Retinal pigment epithelial cell (primary cell): ENCODE measurements around the gene TNFRSF13B.

Experiments used
- DNase-seq: peaks from one replicate; pipeline ENCODE4 v3.0.0-alpha.2; 2010; ENCODE audit warnings: low read depth
- H3K4me3 ChIP-seq: 2 replicates; pipeline ENCODE4 v1.5.1; 2011; ENCODE audit warnings: mild to moderate bottlenecking, low read length, control low read depth, moderate library complexity
- TF ChIP-seq, protein P1 (sequence below): conservative IDR thresholded peaks from 2 replicates; pipeline ENCODE4 v1.5.1; 2011; ENCODE audit warnings: low read depth, low read length, control low read depth, inconsistent platforms

TNFRSF13B gene

GRCh38 chr17:16932611-16933010, 39.3 kb downstream of the TNFRSF13B start:
- DNase-seq: no peak
- H3K4me3 ChIP-seq: no peak overlapping the region
- TF ChIP-seq, protein P1, sequence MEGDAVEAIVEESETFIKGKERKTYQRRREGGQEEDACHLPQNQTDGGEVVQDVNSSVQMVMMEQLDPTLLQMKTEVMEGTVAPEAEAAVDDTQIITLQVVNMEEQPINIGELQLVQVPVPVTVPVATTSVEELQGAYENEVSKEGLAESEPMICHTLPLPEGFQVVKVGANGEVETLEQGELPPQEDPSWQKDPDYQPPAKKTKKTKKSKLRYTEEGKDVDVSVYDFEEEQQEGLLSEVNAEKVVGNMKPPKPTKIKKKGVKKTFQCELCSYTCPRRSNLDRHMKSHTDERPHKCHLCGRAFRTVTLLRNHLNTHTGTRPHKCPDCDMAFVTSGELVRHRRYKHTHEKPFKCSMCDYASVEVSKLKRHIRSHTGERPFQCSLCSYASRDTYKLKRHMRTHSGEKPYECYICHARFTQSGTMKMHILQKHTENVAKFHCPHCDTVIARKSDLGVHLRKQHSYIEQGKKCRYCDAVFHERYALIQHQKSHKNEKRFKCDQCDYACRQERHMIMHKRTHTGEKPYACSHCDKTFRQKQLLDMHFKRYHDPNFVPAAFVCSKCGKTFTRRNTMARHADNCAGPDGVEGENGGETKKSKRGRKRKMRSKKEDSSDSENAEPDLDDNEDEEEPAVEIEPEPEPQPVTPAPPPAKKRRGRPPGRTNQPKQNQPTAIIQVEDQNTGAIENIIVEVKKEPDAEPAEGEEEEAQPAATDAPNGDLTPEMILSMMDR: no peak

- DNase-seq: no peak
- H3K4me3 ChIP-seq: no peak overlapping the region
- TF ChIP-seq, protein P1: no peak
Measured at GRCh38 chr17:16932156-16932555, 39.8 kb downstream of the TNFRSF13B start.

DNA sequence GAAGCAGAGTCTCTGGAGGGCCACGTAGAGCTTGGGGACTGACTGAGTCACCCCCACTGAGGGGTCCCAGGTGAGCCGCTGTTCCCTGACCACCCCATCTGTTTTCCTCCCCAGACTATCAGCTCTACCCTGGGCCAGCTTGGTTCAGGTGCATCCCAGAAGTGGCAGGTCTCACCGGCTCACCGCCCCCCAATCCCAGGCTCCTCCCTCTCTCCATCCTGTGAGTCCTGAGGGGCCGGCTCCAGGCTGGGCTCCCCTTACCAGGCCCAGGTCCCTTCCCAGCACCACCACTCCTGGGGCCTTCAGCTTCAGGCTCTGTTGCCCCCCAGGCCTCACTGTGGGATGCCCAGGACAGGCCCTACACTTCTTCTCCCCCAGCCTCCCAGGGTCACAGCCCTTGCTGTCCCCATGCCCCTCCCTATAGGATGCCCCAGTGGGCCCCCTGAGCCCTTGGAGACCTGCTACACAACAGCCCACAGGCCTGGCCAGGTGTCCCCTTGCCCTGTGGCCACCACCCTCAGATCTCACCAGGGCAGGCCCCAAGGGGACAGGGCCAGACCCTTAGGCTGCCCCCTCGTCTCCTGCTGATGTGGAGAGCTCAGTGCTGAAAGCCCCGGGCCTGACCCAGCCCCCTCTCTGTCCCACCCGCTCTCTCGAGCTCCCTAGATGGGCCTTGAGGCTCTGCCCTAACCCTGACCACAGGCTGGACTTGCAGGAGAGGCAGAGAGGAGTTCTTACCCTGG, 40.4 kb downstream of the TNFRSF13B start:
- DNase-seq: no peak
- TF ChIP-seq, protein P1: no peak
- no peak overlapping the region for H3K4me3 ChIP-seq

GRCh38 chr17:16930571-16931317, 41.2 kb downstream of the TNFRSF13B start:
- no peak for DNase-seq
- TF ChIP-seq, protein P1: no peak
- no peak overlapping the region for H3K4me3 ChIP-seq

GRCh38 chr17:16929757-16930520, 42.0 kb downstream of the TNFRSF13B start:
- DNase-seq: no peak
- TF ChIP-seq, protein P1: no peak

DNA sequence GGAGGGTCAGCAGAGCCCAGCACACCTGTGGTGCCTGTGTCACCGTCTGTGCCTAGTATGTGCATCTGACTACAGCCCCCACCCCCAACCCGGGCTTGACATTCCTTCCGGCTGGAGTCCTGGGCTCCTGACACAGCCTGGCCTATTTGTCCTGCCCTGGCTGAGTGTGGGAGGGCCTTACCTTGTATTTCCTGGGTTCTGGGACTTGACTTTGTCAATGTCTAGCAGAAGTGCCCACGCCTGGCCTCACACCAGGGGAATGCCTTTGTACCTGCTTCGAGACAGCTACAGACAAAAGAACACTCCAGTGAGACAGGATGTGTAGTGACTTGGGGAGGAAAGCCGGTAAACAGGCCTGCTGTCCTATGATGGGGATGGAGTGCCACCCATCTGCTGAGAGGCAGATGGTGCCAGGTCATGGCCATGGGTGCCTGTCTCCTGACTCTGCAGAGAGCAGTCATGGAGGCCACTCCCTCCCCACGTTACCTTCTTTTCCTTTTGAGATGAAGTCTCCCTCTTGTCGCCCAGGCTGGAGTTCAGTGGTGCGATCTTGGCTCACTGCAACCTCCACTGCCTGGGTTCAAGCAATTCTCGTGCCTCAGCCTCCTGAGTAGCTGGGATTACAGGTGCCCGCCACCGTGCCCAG, 42.8 kb downstream of the TNFRSF13B start:
- TF ChIP-seq, protein P1: no peak
- DNase-seq: no peak
- H3K4me3 ChIP-seq: no peak overlapping the region

More at GRCh38 chr17:16929757-16930520, 42.0 kb downstream of the TNFRSF13B start:
- H3K4me3 ChIP-seq: no peak overlapping the region
